Hematopoietic multipotent progenitor cell (in vitro differentiated cells): ENCODE results near the gene MAGEA12. TPM values are rescaled to one million over a fixed set of nuclear protein-coding genes. Genes with fewer than 3 reads are reported as not detected.
"Not testable (repeated sequence)": the region's sequence is repeated elsewhere in the genome, so short reads cannot be mapped to it uniquely, and the experiment has no call there.

Experiments used
- DNase-seq, 3 donors: peaks; one replicate each; pipeline ENCODE4 v3.0.0-alpha.2; 2011 to 2015; ENCODE audit warnings: low read depth in 2 of 3, low spot score in 2 of 3
- total RNA-seq: library from RNA; depleted of rRNA; stranded (reverse); fragments of >200 nt; gene quantifications from one replicate; pipeline ENCODE4 v1.2.3, GENCODE V29; 2012

The MAGEA12 gene
- total RNA-seq, 1 donor, result not detected

DNA sequence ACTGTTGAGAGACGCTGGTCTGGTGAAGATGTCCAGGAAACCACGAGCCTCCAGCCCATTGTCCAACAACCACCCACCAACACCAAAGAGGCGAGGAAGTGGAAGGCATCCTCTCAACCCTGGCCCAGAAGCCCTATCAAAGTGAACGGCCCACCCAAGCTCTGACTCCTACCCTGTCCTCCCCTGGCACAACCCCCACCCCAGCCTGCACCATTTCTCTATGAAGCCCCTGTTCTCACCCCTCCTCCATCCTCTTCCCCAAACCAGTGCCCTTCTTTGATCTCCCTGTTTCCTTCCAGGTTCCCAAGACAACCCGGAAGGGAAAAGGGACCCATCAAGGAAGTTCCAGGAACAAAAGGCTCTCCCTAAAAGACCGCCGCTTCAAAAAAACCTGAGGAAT, 26.0 kb downstream of the MAGEA12 start:
- not testable (repeated sequence) for DNase-seq

DNA sequence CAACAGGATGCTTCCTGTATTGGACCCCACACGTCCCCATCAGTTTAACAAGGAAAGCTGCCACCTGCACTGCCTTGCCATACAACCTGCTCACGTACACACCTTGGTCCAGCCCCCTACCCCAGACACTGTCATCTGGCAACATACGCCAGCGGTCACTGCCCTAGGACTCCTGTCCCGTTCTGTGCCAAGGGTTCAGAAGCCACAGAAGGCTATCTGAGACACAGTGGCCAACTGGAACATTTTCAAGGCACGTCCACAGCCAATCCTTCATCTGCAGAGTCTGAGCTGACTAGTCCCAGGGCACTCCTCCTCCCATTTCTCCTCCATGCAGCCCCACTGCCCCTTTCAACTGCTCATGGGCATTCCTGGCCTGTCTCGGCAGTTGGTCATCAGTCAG, 28.0 kb downstream of the MAGEA12 start:
- DNase-seq, result not testable (repeated sequence)

DNA sequence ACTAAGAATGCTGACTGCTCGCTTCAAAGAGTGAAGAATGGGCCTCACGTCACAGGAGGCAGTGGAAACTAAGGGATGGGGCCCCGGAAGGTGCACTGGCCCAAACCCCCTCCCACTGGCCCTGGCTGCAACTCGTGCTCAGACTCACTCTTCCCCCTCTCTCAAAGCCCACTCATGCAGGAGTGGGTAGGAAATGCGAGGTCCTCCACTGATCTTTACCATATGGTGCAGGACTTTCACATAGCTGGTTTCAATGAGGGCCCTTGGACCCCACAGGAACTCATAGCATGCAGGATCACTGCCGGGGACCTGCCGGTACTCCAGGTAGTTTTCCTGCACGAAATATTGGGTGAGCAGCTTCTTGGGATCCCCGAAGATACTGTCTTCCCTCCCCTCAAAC, 33.0 kb downstream of the MAGEA12 start:
- not testable (repeated sequence) for DNase-seq

DNA sequence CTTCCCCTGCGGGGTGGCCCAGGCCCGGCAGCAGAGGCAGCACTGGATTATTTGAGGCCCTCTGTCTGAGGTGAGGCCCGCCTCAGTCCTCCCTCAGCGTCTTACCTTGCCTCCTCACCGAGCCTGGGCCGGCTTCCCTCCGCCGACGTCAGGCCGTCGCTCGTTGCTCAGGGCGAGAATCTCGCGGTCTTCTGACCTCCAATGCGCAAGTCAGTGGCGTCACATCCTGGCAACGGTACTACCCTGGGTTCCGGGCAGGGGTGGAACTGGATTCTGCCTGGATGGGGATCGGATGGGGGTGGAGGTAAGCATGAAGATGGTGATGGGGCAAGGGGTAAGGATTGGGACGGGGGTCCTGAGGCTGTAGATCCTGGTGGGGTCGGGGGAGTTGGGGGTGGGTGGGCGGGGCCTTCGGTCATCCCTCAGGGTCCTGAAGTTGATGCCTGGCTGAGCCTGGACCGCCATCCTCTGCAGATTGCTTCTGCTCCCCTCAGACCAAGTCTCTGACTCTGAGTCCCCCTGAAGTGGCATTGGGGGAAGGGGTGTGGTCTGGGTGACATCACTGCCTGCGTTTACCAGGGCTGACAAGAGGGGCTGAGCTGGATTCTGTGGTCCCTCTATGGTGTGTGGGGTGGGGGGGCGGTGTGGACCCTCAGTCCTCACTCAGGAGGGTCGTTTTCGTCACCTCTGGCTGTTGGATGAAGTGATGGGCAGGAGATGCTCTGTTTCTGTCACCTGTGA, 36.2 kb downstream of the MAGEA12 start, which contains the start of gene MAGEA6:
Gene MAGEA6, minus strand, starts transcription at position 141 of the 741 bp plus-strand sequence. CDS start 2,039 bp downstream, outside the sequence.
- DNase-seq, result not testable (repeated sequence)

DNA sequence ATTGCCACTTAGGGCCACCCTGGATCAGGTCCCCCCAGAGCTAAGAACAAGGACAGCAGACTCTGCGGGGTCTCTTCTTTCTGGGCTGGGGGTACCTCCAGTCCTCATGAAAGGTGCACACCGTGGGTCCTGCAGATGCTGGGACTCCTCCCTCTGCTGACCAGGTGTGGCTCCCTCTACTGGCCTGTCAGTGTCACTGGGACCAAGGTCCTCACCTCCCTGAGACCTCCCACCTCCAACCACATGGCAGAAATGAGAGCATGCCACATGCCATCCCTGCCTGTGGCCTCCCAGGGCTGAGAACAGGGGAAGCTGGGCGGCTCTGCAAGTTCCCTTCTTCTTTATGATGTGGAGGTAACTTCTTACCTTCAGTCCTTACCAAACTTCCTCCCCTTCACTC, 53.5 kb downstream of the MAGEA12 start:
- DNase-seq, result not testable (repeated sequence)

Other genes with a start within 250 kb of the MAGEA12 start
- gene GABRQ, start 95.9 kb upstream of the MAGEA12 start, total RNA-seq, result under 0.01 TPM
- not detected for gene MAGEA3, start 35.0 kb upstream of the MAGEA12 start, total RNA-seq
- gene CSAG2, start 24.5 kb upstream of the MAGEA12 start, total RNA-seq, result not detected
- not detected for gene MAGEA2B, start 19.1 kb upstream of the MAGEA12 start, total RNA-seq
- not detected for gene CSAG1, start within 50 bp of the MAGEA12 start, total RNA-seq
- gene MAGEA2, start 20.1 kb downstream of the MAGEA12 start, total RNA-seq, result not detected
- gene CSAG3, start 25.5 kb downstream of the MAGEA12 start, total RNA-seq, result not detected
- not detected for gene MAGEA6, start 35.9 kb downstream of the MAGEA12 start, total RNA-seq
- 5.4 TPM for gene CETN2, start 97.0 kb downstream of the MAGEA12 start, total RNA-seq
- 11.6 TPM for gene NSDHL, start 97.3 kb downstream of the MAGEA12 start, total RNA-seq
- 20.5 TPM for gene ZNF185, start 164.3 kb downstream of the MAGEA12 start, total RNA-seq